GM23248 (cell line): ENCODE results near the gene NAALADL2.

Experiments
- EZH2 ChIP-seq: fragments of 200-600 bp; sonication (generic); IDR thresholded peaks from 2 replicates; pipeline ENCODE4 v1.6.1; 2018; ENCODE audit warnings: antibody characterized with exemption, mild to moderate bottlenecking; ENCODE audit not compliant: insufficient read depth, poor library complexity, severe bottlenecking
- EZH2phosphoT487 ChIP-seq: fragments of 200-600 bp; sonication (generic); IDR thresholded peaks from 2 replicates; pipeline ENCODE4 v1.6.1; 2018; ENCODE audit warnings: antibody characterized with exemption, moderate library complexity, mild to moderate bottlenecking, low read depth; ENCODE audit not compliant: insufficient read depth

GRCh38 chr3:175146258-175146657 is 287.1 kb downstream of the NAALADL2 start:
- TF ChIP-seq EZH2phosphoT487 (no peak), EZH2 (no peak)
